GM19351 (cell line): ENCODE data around the gene ABCC10.
"Not testable (repeated sequence)": the region's sequence is repeated elsewhere in the genome, so short reads cannot be mapped to it uniquely, and the experiment has no call there.

Experiments
- ATAC-seq: cut with Tn5 transposase; IDR thresholded peaks from one replicate; pipeline ENCODE4 v1.9.1; 2021; ENCODE audit warnings: mild to moderate bottlenecking, moderate library complexity; ENCODE audit not compliant: unreplicated experiment

Gene ABCC10

DNA sequence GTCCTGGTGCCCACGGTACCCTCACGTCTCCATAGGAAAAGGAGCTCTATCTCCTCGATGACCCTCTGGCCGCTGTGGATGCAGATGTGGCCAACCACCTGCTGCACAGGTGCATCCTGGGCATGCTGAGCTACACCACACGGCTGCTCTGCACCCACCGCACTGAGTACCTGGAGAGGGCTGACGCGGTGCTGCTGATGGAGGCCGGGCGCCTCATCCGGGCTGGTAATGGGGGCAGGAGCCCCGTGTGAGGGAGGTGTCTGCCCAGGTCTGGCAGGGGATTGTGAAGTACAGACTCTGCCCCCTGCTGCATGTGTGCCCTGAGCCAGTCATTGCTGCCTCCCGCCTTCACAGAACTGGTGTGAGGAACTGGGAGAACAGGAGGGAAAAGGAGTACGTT lies 15.6 kb downstream of the ABCC10 start:
- no peak for ATAC-seq

DNA sequence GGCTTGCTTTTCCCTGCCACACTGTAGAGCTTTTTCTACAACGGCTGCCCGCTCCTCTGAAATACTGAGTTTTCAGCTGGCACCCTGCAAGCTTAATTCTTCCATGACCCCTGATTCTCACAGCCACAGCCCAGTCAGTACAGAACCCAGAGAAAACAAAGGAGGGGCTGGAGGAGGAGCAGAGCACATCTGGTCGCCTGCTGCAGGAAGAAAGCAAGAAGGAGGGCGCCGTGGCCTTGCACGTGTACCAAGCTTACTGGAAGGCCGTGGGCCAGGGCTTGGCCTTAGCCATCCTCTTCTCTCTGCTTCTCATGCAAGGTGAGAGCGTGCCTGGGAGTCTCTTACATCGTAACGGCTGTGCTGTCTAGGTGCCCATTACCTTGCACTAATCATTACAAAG lies 16.7 kb downstream of the ABCC10 start:
- ATAC-seq: no peak

DNA sequence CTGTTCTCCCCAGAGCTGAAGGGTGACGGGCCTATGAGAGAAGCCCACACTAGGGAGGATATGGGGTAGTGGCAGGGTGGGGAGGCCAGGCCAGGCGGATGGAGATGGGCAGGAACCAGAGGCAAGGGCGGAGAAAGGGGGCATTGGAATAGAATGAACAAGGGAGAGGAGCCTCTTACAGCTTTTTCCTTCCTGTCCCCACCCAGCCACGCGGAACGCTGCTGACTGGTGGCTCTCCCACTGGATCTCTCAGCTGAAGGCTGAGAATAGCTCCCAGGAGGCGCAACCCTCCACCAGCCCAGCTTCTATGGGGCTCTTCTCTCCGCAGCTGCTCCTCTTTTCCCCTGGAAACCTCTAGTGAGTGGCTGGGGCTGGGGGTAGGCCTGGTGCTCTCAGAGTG lies 17.2 kb downstream of the ABCC10 start:
- no peak for ATAC-seq

DNA sequence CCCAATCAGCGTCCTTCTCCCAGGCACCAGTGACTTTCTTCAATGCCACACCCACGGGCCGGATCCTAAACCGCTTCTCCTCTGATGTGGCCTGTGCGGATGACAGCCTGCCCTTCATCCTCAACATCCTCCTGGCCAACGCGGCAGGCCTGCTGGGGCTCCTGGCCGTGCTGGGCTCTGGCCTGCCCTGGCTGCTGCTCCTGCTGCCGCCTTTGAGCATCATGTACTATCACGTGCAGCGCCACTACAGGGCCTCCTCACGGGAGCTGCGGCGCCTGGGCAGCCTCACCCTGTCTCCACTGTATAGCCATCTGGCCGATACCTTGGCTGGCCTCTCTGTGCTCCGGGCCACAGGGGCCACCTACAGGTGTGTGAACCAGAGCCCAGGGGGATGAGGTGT lies 18.2 kb downstream of the ABCC10 start:
- no peak for ATAC-seq

GRCh38 chr6:43447604-43448003 lies 20.3 kb downstream of the ABCC10 start:
- no peak for ATAC-seq

DNA sequence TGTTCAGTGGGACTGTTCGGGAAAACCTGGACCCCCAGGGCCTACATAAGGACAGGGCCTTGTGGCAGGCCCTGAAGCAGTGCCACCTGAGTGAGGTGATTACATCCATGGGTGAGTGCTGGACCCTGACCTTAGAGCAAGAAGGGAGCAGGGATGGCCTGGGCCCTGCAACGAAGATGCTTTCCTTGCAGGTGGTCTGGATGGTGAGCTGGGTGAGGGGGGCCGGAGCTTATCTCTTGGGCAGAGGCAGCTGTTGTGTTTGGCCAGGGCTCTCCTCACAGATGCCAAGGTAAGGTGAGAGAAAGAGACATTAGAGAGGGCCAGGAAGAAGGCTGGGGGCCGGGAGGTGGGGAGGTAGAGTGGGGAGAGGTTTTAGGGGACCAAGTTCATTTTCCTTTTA lies 21.6 kb downstream of the ABCC10 start:
- no peak for ATAC-seq

- no peak for ATAC-seq
Measured at GRCh38 chr6:43450699-43451131, 23.4 kb downstream of the ABCC10 start.

DNA sequence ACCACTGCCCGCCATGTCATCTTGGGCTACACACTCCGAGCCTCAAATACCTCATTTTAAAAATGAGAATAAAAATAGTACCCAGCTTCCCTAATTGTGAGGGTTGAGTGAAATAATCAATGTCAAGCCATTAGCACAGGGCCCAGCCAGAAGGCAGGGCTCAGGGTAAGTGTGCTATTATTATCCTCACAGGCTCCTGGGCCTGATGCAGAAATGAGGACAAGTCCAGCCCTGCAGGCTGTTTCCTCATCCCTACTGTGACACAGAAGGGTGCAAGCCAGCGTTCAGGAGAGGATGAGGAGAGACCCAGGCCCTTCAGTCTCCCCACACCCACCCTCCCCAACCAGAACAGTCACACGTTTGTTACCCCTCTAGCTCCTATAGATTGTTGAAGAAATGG lies 24.0 kb downstream of the ABCC10 start:
- ATAC-seq: no peak

GRCh38 chr6:43451939-43452338 lies 24.6 kb downstream of the ABCC10 start:
- no peak for ATAC-seq

- no peak for ATAC-seq
Measured at GRCh38 chr6:43452896-43453295, 25.6 kb downstream of the ABCC10 start.

DNA sequence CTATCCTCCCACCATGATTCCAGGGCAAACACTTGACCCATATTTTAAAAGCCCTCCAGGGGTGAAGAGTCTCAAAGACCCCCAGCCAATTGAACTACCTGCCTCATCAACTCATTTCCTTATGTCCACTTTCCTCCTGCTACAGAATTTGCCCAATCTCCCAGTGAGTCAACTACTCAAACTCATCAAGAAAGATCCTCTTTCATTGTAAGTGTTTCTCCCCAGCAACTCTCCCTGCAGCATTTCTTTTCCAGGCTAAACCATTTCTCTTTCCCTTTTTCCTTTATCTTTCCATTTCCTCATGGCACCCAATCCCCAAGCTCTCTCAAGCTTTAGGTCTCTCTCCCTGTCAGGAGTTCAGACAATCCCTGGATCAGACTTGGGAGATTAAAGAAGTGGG lies 26.5 kb downstream of the ABCC10 start:
- no peak for ATAC-seq

DNA sequence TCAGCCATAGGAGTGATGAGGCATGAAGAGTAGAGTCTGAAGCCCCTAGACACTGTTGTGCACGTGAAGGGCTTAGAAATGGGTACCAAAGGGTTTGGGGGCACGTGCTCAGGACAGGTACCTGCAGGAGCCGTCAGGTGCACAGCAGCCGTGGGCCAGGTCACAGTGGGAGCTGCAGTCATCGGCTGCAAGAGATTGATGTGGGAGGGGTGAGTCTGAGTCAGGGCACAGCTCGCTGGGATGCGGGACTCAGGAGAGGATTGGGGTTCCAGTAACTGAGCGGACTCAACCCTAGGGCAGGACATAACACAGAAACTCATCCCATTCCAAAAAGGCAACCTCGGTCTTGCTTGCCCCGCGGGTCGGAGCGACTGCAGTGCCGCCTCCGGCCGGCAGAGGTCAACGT lies 27.0 kb downstream of the ABCC10 start:
- ATAC-seq: no peak

- ATAC-seq: peak; percentile 74
Measured at GRCh38 chr6:43454696-43455530, 27.6 kb downstream of the ABCC10 start.

- no peak for ATAC-seq
Measured at GRCh38 chr6:43455531-43456428, 28.4 kb downstream of the ABCC10 start, which contains the start of gene DLK2. DLK2 (minus strand) TSS chr6:43455548; CDS start chr6:43454825, 723 bp downstream.

DNA sequence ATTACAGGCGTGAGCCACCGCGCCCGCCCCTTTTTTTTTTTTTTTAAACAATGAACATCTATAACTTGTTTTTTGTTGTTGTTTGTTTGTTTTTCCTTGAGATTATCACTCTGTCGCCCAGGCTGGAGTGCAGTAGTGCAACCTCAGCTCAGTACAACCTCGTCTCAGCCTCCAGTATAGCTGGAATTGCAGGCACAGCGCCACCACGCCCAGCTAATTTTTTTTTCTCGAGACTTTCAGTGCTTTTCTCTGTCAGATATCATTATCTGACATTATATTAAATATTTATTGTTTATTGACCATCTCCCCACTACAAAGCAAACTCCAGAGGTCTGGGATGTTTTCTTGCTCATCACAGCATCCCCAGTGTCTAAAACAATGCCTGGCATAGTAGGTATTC lies 30.3 kb downstream of the ABCC10 start:
- no peak for ATAC-seq

DNA sequence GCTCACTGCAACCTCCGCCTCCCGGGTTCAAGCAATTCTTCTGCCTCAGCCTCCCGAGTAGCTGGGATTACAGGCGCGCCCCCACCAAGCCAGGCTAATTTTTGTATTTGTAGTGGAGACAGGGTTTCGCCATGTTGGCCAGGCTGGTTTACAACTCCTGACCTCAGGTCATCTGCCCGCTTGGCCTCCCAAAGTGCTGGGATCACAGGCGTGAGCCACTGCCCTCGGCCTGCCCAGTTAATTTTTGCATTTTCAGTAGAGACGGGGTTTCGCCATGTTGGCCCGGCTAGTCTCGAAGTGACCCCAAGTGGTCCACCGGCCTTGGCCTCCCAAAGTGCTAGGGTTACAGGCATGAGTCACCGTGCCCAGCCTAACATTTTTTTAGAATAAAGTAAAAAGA lies 30.8 kb downstream of the ABCC10 start:
- ATAC-seq: not testable (repeated sequence)

DNA sequence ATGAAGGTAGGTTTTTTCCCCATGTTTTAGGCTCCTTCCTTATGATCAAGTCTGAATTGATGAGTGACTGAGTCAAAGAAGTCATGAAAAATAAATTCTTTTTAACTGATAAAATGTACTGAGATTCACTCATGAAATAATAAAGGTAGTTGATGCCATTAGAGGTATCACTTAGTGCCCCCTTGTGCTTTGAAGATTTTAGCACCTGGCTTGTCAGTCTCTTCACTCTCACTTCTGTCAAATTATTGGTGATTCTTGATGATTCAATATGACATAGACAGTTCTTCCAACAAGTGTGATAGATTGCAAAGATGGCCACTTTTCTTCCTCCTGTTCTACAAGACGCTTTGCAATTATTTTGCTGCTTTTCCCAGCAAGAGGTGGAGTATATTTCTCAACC lies 32.2 kb downstream of the ABCC10 start:
- no peak for ATAC-seq

DNA sequence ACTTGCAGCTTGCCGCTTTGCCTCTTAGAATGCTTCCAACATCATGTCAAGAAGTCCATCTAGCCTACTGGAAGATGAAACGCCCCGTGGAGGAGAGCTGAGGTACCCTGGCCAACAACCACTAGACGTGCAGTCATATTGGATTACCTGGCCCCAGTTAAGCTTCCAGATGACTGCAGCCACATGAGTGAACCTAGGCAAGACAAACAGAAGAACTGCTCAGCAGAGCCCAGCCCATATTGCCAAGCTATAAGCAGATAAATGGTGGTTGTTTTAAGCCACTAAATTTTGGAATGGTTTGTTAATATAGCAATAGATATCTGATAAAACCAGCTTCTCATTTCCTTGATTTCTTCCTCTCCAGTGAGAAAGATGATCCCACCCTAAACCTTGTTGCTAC lies 32.7 kb downstream of the ABCC10 start:
- ATAC-seq: no peak

DNA sequence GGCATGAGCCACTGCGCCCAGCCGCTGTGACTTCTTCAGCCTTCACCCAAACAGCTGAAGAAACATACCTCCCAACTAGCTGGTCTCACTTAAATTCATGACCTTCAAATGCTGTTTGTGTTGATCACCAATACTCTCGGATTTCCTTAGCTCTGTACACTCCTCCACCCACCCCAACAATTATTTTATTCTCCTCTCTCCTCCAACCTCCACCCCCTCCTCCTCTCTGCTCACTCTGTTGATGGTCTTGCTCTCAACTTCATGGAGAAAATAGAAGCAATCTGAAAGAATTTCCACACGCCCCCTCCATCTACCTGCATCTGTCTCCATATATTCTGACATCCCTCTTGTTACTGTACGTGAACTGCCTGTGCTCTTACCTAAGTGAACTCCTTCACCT lies 34.6 kb downstream of the ABCC10 start:
- ATAC-seq: no peak

DNA sequence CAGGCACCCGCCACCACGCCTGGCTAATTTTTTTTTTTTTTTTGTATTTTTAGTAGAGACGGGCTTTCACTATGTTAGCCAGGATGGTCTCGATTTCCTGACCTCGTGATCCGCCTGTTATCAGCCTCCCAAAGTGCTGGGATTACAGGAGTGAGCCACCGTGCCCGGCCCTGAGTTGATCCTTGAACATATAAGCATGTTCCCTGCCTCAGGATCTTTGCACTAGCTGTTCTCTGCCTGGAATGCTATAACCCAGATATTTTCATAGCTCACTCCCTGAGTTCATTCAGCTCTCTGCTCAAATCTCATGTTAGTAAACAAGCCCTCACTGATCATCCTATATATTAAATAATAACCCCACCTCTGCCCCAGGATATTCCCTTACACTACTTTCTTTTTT lies 37.0 kb downstream of the ABCC10 start:
- no peak for ATAC-seq

DNA sequence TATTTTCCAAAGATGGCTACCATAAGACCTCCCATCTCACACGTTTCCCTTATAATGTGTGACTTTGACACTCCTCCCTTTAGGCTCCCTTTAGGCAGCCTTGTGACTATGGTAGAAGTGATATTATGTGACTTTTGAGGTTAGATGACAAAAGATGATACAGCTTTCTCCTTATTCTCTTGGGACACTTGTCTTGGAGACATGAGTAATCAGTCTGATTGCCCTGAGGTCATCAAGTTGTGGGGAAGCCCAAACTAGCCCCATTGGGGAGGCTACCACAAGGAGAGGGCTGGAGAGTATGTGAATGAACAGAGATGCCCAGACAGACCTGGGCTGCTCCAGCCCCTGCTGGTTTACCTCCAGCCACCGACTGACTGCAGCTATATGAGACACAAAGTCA lies 38.6 kb downstream of the ABCC10 start:
- ATAC-seq: no peak

- ATAC-seq: not testable (repeated sequence)
Measured at GRCh38 chr6:43467265-43467664, 39.9 kb downstream of the ABCC10 start.
